CD14-positive monocyte (primary cell): ENCODE data around the gene NDST3. TPM values are rescaled to one million over a fixed set of nuclear protein-coding genes. Genes with fewer than 3 reads are reported as not detected.

Experiments used
- DNase-seq, 3 donors: peaks; one replicate each; pipeline ENCODE4 v3.0.0-alpha.2; 2011 to 2022
- H2AFZ ChIP-seq: 2 replicates; pipeline ENCODE4 v1.6.0; 2012; ENCODE audit warnings: mild to moderate bottlenecking, low read depth, low read length, inconsistent platforms; ENCODE audit not compliant: insufficient read depth, poor library complexity, severe bottlenecking
- H3K27ac ChIP-seq, 2 donors: 1 replicate in 1 of 2; 2 replicates in 1 of 2; pipeline ENCODE4 v1.5.1; 2012 to 2013; ENCODE audit warnings: low read length in 2 of 2, control low read depth in 1 of 2, inconsistent platforms in 1 of 2, low read depth in 1 of 2, mild to moderate bottlenecking in 1 of 2
- H3K27me3 ChIP-seq, 2 donors: one replicate each; pipeline versions ENCODE4 v1.6.0 to v1.6.1; 2011 to 2013; ENCODE audit warnings: low read length in 2 of 2; ENCODE audit not compliant: control insufficient read depth in 2 of 2, insufficient read depth in 2 of 2
- H3K36me3 ChIP-seq, 2 donors: replicated peaks in 1 of 2; 1 replicate in 1 of 2; 2 replicates in 1 of 2; pipeline versions ENCODE4 v1.5.1 to v1.6.1; 2012 to 2013; ENCODE audit warnings: low read length in 2 of 2, control low read depth in 1 of 2, inconsistent platforms in 1 of 2, mild to moderate bottlenecking in 1 of 2; ENCODE audit not compliant: insufficient read depth in 2 of 2, control insufficient read depth in 1 of 2
- H3K4me1 ChIP-seq, 2 donors: 1 replicate in 1 of 2; 2 replicates in 1 of 2; pipeline versions ENCODE4 v1.5.1 to v1.6.1; 2012 to 2013; ENCODE audit warnings: low read length in 2 of 2, control low read depth in 1 of 2, inconsistent platforms in 1 of 2, mild to moderate bottlenecking in 1 of 2, moderate library complexity in 1 of 2; ENCODE audit not compliant: insufficient read depth in 2 of 2, control insufficient read depth in 1 of 2
- H3K4me2 ChIP-seq: replicated peaks from 2 replicates; pipeline ENCODE3; 2012; ENCODE audit warnings: low read length, moderate library complexity, mild to moderate bottlenecking; ENCODE audit not compliant: poor library complexity, severe bottlenecking; ENCODE audit errors: extremely low read depth
- H3K4me3 ChIP-seq, 3 experiments: fragments of 200-600 bp in 1 of 3; sonication (generic) in 1 of 3; replicated peaks in 1 of 3; 1 replicate in 2 of 3; 2 replicates in 1 of 3; pipeline ENCODE4 v1.5.1; 2011 to 2013; ENCODE audit warnings: low read length in 3 of 3, mild to moderate bottlenecking in 3 of 3, control low read depth in 2 of 3, low read depth in 2 of 3, inconsistent platforms in 1 of 3, moderate library complexity in 1 of 3
- H3K79me2 ChIP-seq: 2 replicates; pipeline ENCODE4 v1.6.0; 2012; ENCODE audit warnings: mild to moderate bottlenecking, control low read depth, inconsistent platforms, low read length, moderate library complexity; ENCODE audit not compliant: insufficient read depth
- H3K9ac ChIP-seq: 2 replicates; pipeline ENCODE4 v1.6.0; 2017; ENCODE audit warnings: low read length, mild to moderate bottlenecking; ENCODE audit not compliant: insufficient read depth, poor library complexity, severe bottlenecking
- H3K9me3 ChIP-seq, 2 donors: replicated peaks in 1 of 2; 1 replicate in 1 of 2; 2 replicates in 1 of 2; pipeline versions ENCODE4 v1.5.1 to v1.6.1; 2012 to 2013; ENCODE audit warnings: low read length in 2 of 2, control low read depth in 1 of 2; ENCODE audit not compliant: control insufficient read depth in 1 of 2, insufficient read depth in 1 of 2
- H4K20me1 ChIP-seq: 2 replicates; pipeline ENCODE4 v1.6.0; 2012; ENCODE audit warnings: mild to moderate bottlenecking, low read length, control low read depth, moderate library complexity; ENCODE audit not compliant: insufficient read depth
- H3K27ac Mint-ChIP-seq, 7 donors: one replicate each; pipeline ENCODE4 v1.8.0; 2020; ENCODE audit warnings: mild to moderate bottlenecking in 7 of 7, mixed read lengths in 7 of 7, moderate library complexity in 6 of 7, inconsistent platforms in 2 of 7
- H3K27me3 Mint-ChIP-seq, 3 donors: one replicate each; pipeline ENCODE4 v1.8.0; 2021 to 2022; ENCODE audit warnings: low read depth in 3 of 3, mild to moderate bottlenecking in 3 of 3, mixed read lengths in 3 of 3, moderate library complexity in 3 of 3, inconsistent platforms in 1 of 3
- H3K36me3 Mint-ChIP-seq, 2 donors: one replicate each; pipeline ENCODE4 v1.8.0; 2020; ENCODE audit warnings: mixed read lengths in 2 of 2, inconsistent platforms in 1 of 2, mild to moderate bottlenecking in 1 of 2
- H3K4me1 Mint-ChIP-seq: one replicate; pipeline ENCODE4 v1.8.0; 2020; ENCODE audit warnings: mild to moderate bottlenecking, mixed read lengths
- H3K4me3 Mint-ChIP-seq, 2 donors: one replicate each; pipeline ENCODE4 v1.8.0; 2020; ENCODE audit warnings: mild to moderate bottlenecking in 2 of 2, mixed read lengths in 2 of 2, moderate library complexity in 1 of 2
- H3K9me3 Mint-ChIP-seq, 7 donors: one replicate each; pipeline ENCODE4 v1.8.0; 2020 to 2022; ENCODE audit warnings: mixed read lengths in 7 of 7, mild to moderate bottlenecking in 6 of 7, moderate library complexity in 6 of 7, inconsistent platforms in 2 of 7
- WGBS: methylation state at CpG from one replicate; pipeline ENCODE4 v1.1.5; 2013; ENCODE audit warnings: missing lambda C conversion rate; ENCODE audit not compliant: insufficient coverage; 5-methylcytosine and 5-hydroxymethylcytosine counted together
- intact Hi-C, 2 donors: fragments of 100-400 bp; cut with micrococcal nuclease; formaldehyde crosslinking; loops; one replicate each; pipeline versions ENCODE4 v1.15.0 to v1.15.1; 2023
- polyA plus RNA-seq, 3 donors: library from polyadenylated mRNA; depleted of rRNA in 1 of 3; unstranded in 2 of 3; stranded (reverse) in 1 of 3; fragments of 300-500 nt in 2 of 3; fragments of >200 nt in 1 of 3; fragmentation: Illumina TruSeq in 2 of 3; gene quantifications; 1 replicate in 2 of 3; 2 replicates in 1 of 3; pipeline ENCODE4 v1.2.3, GENCODE V29; 2012 to 2021
- TF ChIP-seq, protein P1 (sequence below): fragments of 200-600 bp; IDR thresholded peaks from one replicate; pipeline ENCODE4 v1.8.0; 2022; ENCODE audit warnings: antibody characterized with exemption, mild to moderate bottlenecking

Gene NDST3
- polyA plus RNA-seq, 3 donors, result not detected

DNA sequence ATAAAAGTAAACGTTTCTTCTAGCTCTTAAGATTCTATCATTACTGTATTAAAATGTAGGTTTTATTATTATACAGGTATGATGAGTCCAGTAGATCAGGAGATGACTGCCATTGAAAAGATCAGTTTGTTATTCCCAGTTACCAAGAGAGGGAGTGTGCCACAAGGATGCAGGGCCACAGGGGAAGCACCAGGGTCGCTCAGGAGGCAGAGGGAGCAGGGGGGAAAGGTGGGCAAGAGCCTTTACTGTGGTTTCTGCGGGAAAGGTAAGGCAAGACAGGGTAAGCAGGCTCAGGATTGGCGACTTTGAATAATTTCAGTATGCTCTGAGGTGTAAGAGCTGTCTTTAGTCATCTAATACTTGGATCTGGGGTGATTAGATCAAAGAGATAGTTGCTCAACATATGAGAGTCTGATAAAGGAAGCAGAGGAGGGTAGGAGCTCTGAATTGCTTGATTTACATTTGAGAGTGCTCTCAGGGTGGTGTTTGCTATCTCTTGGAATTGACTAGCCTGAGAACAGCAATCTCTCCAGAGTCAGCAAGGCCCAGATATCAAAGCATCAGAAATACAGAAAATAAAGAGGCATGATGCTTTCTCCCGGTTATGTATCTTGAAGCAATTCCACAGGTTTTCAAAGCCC lies 86.0 kb downstream of the NDST3 start:
- Mint-ChIP-seq H3K4me3 (no peak overlapping the region), H3K9me3 (peaks cover 0 to 4% (median 0%) of the 10 kb centered on the region in 7 donors), H3K27ac (no peak overlapping the region), H3K36me3 (no peaks in the 10 kb centered on the region), H3K4me1 (no peaks in the 10 kb centered on the region), H3K27me3 (no peaks in the 10 kb centered on the region)
- H3K36me3 ChIP-seq, result no peaks in the 10 kb centered on the region
- no peaks in the 10 kb centered on the region for H3K9me3 ChIP-seq
- no peaks in the 10 kb centered on the region for H3K4me1 ChIP-seq
- WGBS, result 64% methylated on average over 3 of the region's 5 CpGs
- no peaks in the 10 kb centered on the region for H3K79me2 ChIP-seq
- no peak for DNase-seq
- H3K27me3 ChIP-seq, result no peaks in the 10 kb centered on the region
- no peak overlapping the region for H3K27ac ChIP-seq
- no peaks in the 10 kb centered on the region for H4K20me1 ChIP-seq
- no peak overlapping the region for H2AFZ ChIP-seq
- H3K4me3 ChIP-seq, result no peak overlapping the region
- no peak overlapping the region for H3K4me2 ChIP-seq
- intact Hi-C loops, result no loop called here
- TF ChIP-seq, protein P1, sequence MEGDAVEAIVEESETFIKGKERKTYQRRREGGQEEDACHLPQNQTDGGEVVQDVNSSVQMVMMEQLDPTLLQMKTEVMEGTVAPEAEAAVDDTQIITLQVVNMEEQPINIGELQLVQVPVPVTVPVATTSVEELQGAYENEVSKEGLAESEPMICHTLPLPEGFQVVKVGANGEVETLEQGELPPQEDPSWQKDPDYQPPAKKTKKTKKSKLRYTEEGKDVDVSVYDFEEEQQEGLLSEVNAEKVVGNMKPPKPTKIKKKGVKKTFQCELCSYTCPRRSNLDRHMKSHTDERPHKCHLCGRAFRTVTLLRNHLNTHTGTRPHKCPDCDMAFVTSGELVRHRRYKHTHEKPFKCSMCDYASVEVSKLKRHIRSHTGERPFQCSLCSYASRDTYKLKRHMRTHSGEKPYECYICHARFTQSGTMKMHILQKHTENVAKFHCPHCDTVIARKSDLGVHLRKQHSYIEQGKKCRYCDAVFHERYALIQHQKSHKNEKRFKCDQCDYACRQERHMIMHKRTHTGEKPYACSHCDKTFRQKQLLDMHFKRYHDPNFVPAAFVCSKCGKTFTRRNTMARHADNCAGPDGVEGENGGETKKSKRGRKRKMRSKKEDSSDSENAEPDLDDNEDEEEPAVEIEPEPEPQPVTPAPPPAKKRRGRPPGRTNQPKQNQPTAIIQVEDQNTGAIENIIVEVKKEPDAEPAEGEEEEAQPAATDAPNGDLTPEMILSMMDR, result no peak
- no peak overlapping the region for H3K9ac ChIP-seq

DNA sequence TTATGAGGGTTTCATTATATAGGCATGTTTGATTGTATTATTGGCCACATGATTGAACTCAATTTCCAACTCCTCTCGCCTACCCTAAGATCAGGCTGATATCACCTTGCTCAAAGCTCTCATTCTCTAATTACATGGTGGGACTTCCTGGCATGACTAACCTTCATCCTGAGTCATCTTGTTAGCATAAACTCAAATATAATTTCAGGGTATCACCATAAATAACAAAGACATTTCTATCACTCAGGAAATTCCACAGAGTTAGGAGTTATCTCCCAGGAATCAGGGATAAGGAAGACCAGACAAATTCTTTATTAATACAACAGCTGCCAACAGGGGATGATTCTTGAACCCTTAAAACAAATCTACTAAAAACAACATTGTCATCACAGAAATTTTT lies 90.7 kb downstream of the NDST3 start:
- no peaks in the 10 kb centered on the region for H3K27me3 Mint-ChIP-seq
- no peak overlapping the region for H3K4me2 ChIP-seq
- no peaks in the 10 kb centered on the region for H4K20me1 ChIP-seq
- no peaks in the 10 kb centered on the region for H3K27me3 ChIP-seq
- H3K9me3 ChIP-seq, result no peaks in the 10 kb centered on the region
- no peak overlapping the region for H3K4me3 Mint-ChIP-seq
- H2AFZ ChIP-seq, result no peak overlapping the region
- H3K4me3 ChIP-seq, result no peak overlapping the region
- H3K36me3 Mint-ChIP-seq, result no peaks in the 10 kb centered on the region
- H3K27ac Mint-ChIP-seq, result no peak overlapping the region
- TF ChIP-seq, protein P1, result no peak
- H3K4me1 Mint-ChIP-seq, result no peaks in the 10 kb centered on the region
- no CpG with 5 or more reads among the region's 1 CpG for WGBS
- no peak overlapping the region for H3K27ac ChIP-seq
- no peaks in the 10 kb centered on the region for H3K79me2 ChIP-seq
- no peaks in the 10 kb centered on the region for H3K4me1 ChIP-seq
- DNase-seq, result no peak
- H3K9ac ChIP-seq, result no peak overlapping the region
- intact Hi-C loops, result no loop called here
- peaks cover 0 to 11% (median 5%) of the 10 kb centered on the region in 7 donors for H3K9me3 Mint-ChIP-seq
- no peaks in the 10 kb centered on the region for H3K36me3 ChIP-seq
